HCT116 (cell line): ENCODE data around the gene TASL. TPM values are rescaled to one million over a fixed set of nuclear protein-coding genes. Genes with fewer than 3 reads are reported as not detected.
"Not testable (repeated sequence)": the region's sequence is repeated elsewhere in the genome, so short reads cannot be mapped to it uniquely, and the experiment has no call there.

Experiments
- ATAC-seq: fragments of 200-7000 bp; cut with Tn5 transposase; 2 replicates; pipeline ENCODE4 v1.9.1; 2020; ENCODE audit warnings: mild to moderate bottlenecking, moderate library complexity
- BruUV-seq: library from RNA; stranded (reverse); fragments of 400-500 nt; replicated peaks from 2 replicates; lab custom pipeline; 2021; lab: Mats Ljungman, UMichigan
- CTCF ChIA-PET: fragments of 300-600 bp; sonication (Branson Sonifier 250); formaldehyde crosslinking; loops from one replicate; lab custom pipeline; 2021; ENCODE audit warnings: antibody characterized with exemption; lab: Charles Lee
- POLR2A ChIA-PET: fragments of 300-600, 350-600 bp; sonication (Branson Sonifier 250); formaldehyde crosslinking; loops from one replicate; lab custom pipeline; 2021; ENCODE audit warnings: antibody characterized with exemption; lab: Charles Lee
- RAD21 ChIA-PET, 2 experiments: fragments of 300-600 bp; sonication (Branson Sonifier 250); formaldehyde crosslinking; loops; one replicate each; lab custom pipeline; 2023; ENCODE audit warnings: low total read pairs in 2 of 2; ENCODE audit not compliant: uncharacterized antibody in 2 of 2, unreplicated experiment in 2 of 2, low non-redundant PET in 1 of 2; lab: Charles Lee
- DNase-seq: peaks from one replicate; pipeline ENCODE4 v3.0.0-alpha.2; 2010; ENCODE audit warnings: low read depth, low spot score
- H2AFZ ChIP-seq: fragments of 200-600 bp; shearing (Covaris generic), sonication (generic); 2 replicates; pipeline ENCODE4 v1.6.1; 2017; ENCODE audit warnings: low read depth, mixed run types, mixed read lengths, antibody characterized with exemption, low read length; ENCODE audit not compliant: poor library complexity, severe bottlenecking
- H3K27ac ChIP-seq: 2 replicates; pipeline ENCODE4 v1.5.1; 2012; ENCODE audit warnings: low read depth, low read length
- H3K27me3 ChIP-seq: fragments of 200-600 bp; sonication (generic); 2 replicates; pipeline ENCODE4 v1.6.1; 2016; ENCODE audit warnings: mixed run types, low read length, mixed read lengths; ENCODE audit not compliant: insufficient read depth
- H3K36me3 ChIP-seq, 2 experiments: fragments of 200-500 bp in 1 of 2; fragments of 200-600 bp in 1 of 2; sonication (Bioruptor generic) in 1 of 2; sonication (generic) in 1 of 2; 2 replicates each; pipeline versions ENCODE4 v1.5.1 to v1.6.1; 2014 to 2016; ENCODE audit warnings: low read length in 2 of 2, inconsistent platforms in 1 of 2, mixed read lengths in 1 of 2, mixed run types in 1 of 2; ENCODE audit not compliant: insufficient read depth in 2 of 2, control insufficient read depth in 1 of 2
- H3K4me1 ChIP-seq, 2 experiments: fragments of 200-600 bp in 1 of 2; sonication (generic) in 1 of 2; 2 replicates each; pipeline versions ENCODE4 v1.5.1 to v1.6.1; 2012 to 2017; ENCODE audit warnings: low read length in 2 of 2, inconsistent platforms in 1 of 2, mild to moderate bottlenecking in 1 of 2, mixed read lengths in 1 of 2, mixed run types in 1 of 2, moderate library complexity in 1 of 2; ENCODE audit not compliant: insufficient read depth in 2 of 2, control insufficient read depth in 1 of 2
- H3K4me2 ChIP-seq: fragments of 200-600 bp; sonication (generic); 2 replicates; pipeline ENCODE4 v1.6.1; 2017; ENCODE audit warnings: mixed run types, low read length, mixed read lengths
- H3K4me3 ChIP-seq, 2 experiments: fragments of 200-600 bp in 1 of 2; sonication (generic) in 1 of 2; replicated peaks in 1 of 2; 2 replicates each; pipeline ENCODE4 v1.5.1; 2011 to 2016; ENCODE audit warnings: low read length in 2 of 2, control low read depth in 1 of 2, low read depth in 1 of 2, mild to moderate bottlenecking in 1 of 2, mixed read lengths in 1 of 2, mixed run types in 1 of 2
- H3K79me2 ChIP-seq: fragments of 200-600 bp; sonication (generic); 2 replicates; pipeline ENCODE4 v1.6.1; 2017; ENCODE audit warnings: mild to moderate bottlenecking, mixed run types, low read length, moderate library complexity, mixed read lengths; ENCODE audit not compliant: insufficient read depth
- H3K9ac ChIP-seq: fragments of 200-600 bp; sonication (generic); 2 replicates; pipeline ENCODE4 v1.6.1; 2016; ENCODE audit warnings: low read length, mixed read lengths
- H3K9me2 ChIP-seq: fragments of 200-600 bp; sonication (generic), shearing (Covaris generic); 2 replicates; pipeline ENCODE4 v1.6.1; 2017; ENCODE audit warnings: mixed run types, mild to moderate bottlenecking, moderate library complexity; ENCODE audit not compliant: insufficient read depth
- H3K9me3 ChIP-seq, 2 experiments: fragments of 200-500 bp in 1 of 2; fragments of 200-600 bp in 1 of 2; sonication (Bioruptor generic) in 1 of 2; sonication (generic) in 1 of 2; 2 replicates each; pipeline ENCODE4 v1.6.1; 2014 to 2017; ENCODE audit warnings: low read length in 2 of 2, mixed read lengths in 2 of 2, inconsistent platforms in 1 of 2, low read depth in 1 of 2, mild to moderate bottlenecking in 1 of 2, mixed run types in 1 of 2, moderate library complexity in 1 of 2; ENCODE audit not compliant: control insufficient read depth in 1 of 2, insufficient read depth in 1 of 2
- H4K20me1 ChIP-seq: fragments of 200-600 bp; sonication (generic), shearing (Covaris generic); 2 replicates; pipeline ENCODE4 v1.6.1; 2017; ENCODE audit warnings: mixed run types, mild to moderate bottlenecking, moderate library complexity; ENCODE audit not compliant: insufficient read depth
- CTCF ChIP-seq, 3 experiments: fragments of 200-600 bp in 1 of 3; sonication (generic) in 1 of 3; IDR thresholded peaks in 2 of 3; conservative IDR thresholded peaks in 1 of 3; 2 replicates each; pipeline ENCODE4 v1.5.1; 2012 to 2017; ENCODE audit warnings: low read depth in 2 of 3, low read length in 2 of 3, antibody characterized with exemption in 1 of 3, borderline replicate concordance in 1 of 3, control low read depth in 1 of 3, mild to moderate bottlenecking in 1 of 3, mixed read lengths in 1 of 3, mixed run types in 1 of 3, moderate library complexity in 1 of 3; ENCODE audit not compliant: insufficient read depth in 1 of 3
- POLR2AphosphoS5 ChIP-seq: IDR thresholded peaks from 2 replicates; pipeline ENCODE4 v1.6.1; 2011; ENCODE audit warnings: mild to moderate bottlenecking, low read depth, low read length, moderate library complexity
- RAD21 ChIP-seq: IDR thresholded peaks from 2 replicates; pipeline ENCODE4 v1.6.1; 2012; ENCODE audit warnings: low read depth, mild to moderate bottlenecking
- REST ChIP-seq: IDR thresholded peaks from 2 replicates; pipeline ENCODE4 v1.6.1; 2012; ENCODE audit warnings: low read depth
- SIN3A ChIP-seq: IDR thresholded peaks from 2 replicates; pipeline ENCODE4 v1.6.1; 2012; ENCODE audit warnings: low read depth
- intact Hi-C: fragments of 100-400 bp; cut with micrococcal nuclease; formaldehyde crosslinking; loops from 2 replicates; pipeline ENCODE4 v1.10.0; 2022
- total RNA-seq: library from RNA; stranded (reverse); gene quantifications from one replicate; pipeline ENCODE4 v1.2.1, GENCODE V29; 2021; ENCODE audit not compliant: unreplicated experiment

TASL gene
- total RNA-seq, 1 experiment from 2014 or later = not detected

- intact Hi-C loops = loop anchor here (2.0 kb wide), 1 partner anchor 142 kb away; no protein-coding TSS in a partner anchor
- POLR2A ChIA-PET = interaction anchor here (0.6 kb wide), 1 partner anchor 286 kb away, joined by 4 read pairs; no protein-coding TSS in a partner anchor
- BruUV-seq = no TSS peak
- H3K4me2 ChIP-seq = no peak overlapping the region
- H3K27me3 ChIP-seq = no peaks in the 10 kb centered on the region
- CTCF ChIA-PET = interaction anchor here (0.9 to 2.2 kb wide), 3 partner anchors 23 to 144 kb away, joined by 3 to 8 read pairs (median 7); no protein-coding TSS in a partner anchor
- no peak overlapping the region for H3K9ac ChIP-seq
- no peak overlapping the region for H3K4me3 ChIP-seq
- RAD21 ChIA-PET = no interaction called here
- no peak overlapping the region for H3K27ac ChIP-seq
- no peaks in the 10 kb centered on the region for H3K9me2 ChIP-seq
- peak; percentile 2 for DNase-seq
- H3K9me3 ChIP-seq = no peaks in the 10 kb centered on the region
- H3K4me1 ChIP-seq = no peaks in the 10 kb centered on the region
- H4K20me1 ChIP-seq = no peaks in the 10 kb centered on the region
- H2AFZ ChIP-seq = no peak overlapping the region
- H3K79me2 ChIP-seq = no peaks in the 10 kb centered on the region
- H3K36me3 ChIP-seq = no peaks in the 10 kb centered on the region
- TF ChIP-seq POLR2AphosphoS5 = no peak
- TF ChIP-seq RAD21 = peak; percentile 24
- peak; percentile 14 to 34 (median 16); a peak in 3 of 6 replicates for TF ChIP-seq CTCF (IDR thresholded peaks at IDR 0.05 in 2 of 3, conservative IDR thresholded peaks at IDR 0.05 in 1 of 3; ENCODE audit: borderline replicate concordance in 1 of 3, insufficient read depth in 1 of 3, low read depth in 2 of 3, low read length in 2 of 3)
- no peak for ATAC-seq
Measured at GRCh38 chrX:30570505-30570904, 7.1 kb downstream of the TASL start.

GRCh38 chrX:30568136-30568535 lies 9.4 kb downstream of the TASL start:
- H3K36me3 ChIP-seq = no peaks in the 10 kb centered on the region
- no peaks in the 10 kb centered on the region for H3K4me1 ChIP-seq
- H3K27me3 ChIP-seq = no peaks in the 10 kb centered on the region
- no peak overlapping the region for H3K4me3 ChIP-seq
- POLR2A ChIA-PET = no interaction called here
- RAD21 ChIA-PET = no interaction called here
- no peak overlapping the region for H2AFZ ChIP-seq
- TF ChIP-seq SIN3A (no peak), REST (no peak)
- H3K79me2 ChIP-seq = no peaks in the 10 kb centered on the region
- no peak overlapping the region for H3K4me2 ChIP-seq
- DNase-seq = no peak
- no peaks in the 10 kb centered on the region for H3K9me2 ChIP-seq
- CTCF ChIA-PET = no interaction called here
- no TSS peak for BruUV-seq
- no peaks in the 10 kb centered on the region for H3K9me3 ChIP-seq
- no peak overlapping the region for H3K27ac ChIP-seq
- H3K9ac ChIP-seq = no peak overlapping the region
- H4K20me1 ChIP-seq = no peaks in the 10 kb centered on the region
- no peak for ATAC-seq
- intact Hi-C loops = no loop called here

- H3K4me3 ChIP-seq, BruUV-seq, RAD21 ChIA-PET, H3K27ac ChIP-seq, intact Hi-C loops, H3K36me3 ChIP-seq, H4K20me1 ChIP-seq, H3K79me2 ChIP-seq, DNase-seq, ATAC-seq, H3K9me2 ChIP-seq, POLR2A ChIA-PET, H2AFZ ChIP-seq, H3K9ac ChIP-seq, H3K4me2 ChIP-seq, H3K4me1 ChIP-seq, H3K27me3 ChIP-seq, H3K9me3 ChIP-seq, CTCF ChIA-PET: not testable (repeated sequence)
Measured at GRCh38 chrX:30563070-30563469, 14.5 kb downstream of the TASL start.
